Neural cell (in vitro differentiated cells): Measurements from ENCODE around the gene B3GALT6. TPM values are rescaled to one million over a fixed set of nuclear protein-coding genes. Genes with fewer than 3 reads are reported as not detected.

Source experiments
- H2AFZ ChIP-seq: fragments of 200-600, 300-800 bp; sonication (generic), shearing (Covaris generic); 2 replicates; pipeline ENCODE4 v1.6.0; 2014; ENCODE audit warnings: low read depth, mild to moderate bottlenecking, antibody characterized with exemption, low read length, moderate library complexity
- H3F3A ChIP-seq: fragments of 200-600 bp; shearing (Covaris generic); 2 replicates; pipeline ENCODE4 v1.6.1; 2016; ENCODE audit warnings: mild to moderate bottlenecking, moderate library complexity, mixed read lengths, antibody characterized with exemption, low read length; ENCODE audit not compliant: insufficient read depth, poor library complexity, severe bottlenecking
- H3K27ac ChIP-seq: fragments of 200-600, 300-800 bp; sonication (generic), shearing (Covaris generic); 2 replicates; pipeline ENCODE4 v1.5.1; 2014; ENCODE audit warnings: mild to moderate bottlenecking, low read length, moderate library complexity
- H3K27me3 ChIP-seq: fragments of 300-800, 200-600 bp; sonication (generic), shearing (Covaris generic); 2 replicates; pipeline ENCODE4 v1.6.0; 2014; ENCODE audit warnings: mild to moderate bottlenecking, low read depth, low read length, moderate library complexity; ENCODE audit not compliant: insufficient read depth
- H3K36me3 ChIP-seq: fragments of 300-800, 200-600 bp; sonication (generic), shearing (Covaris generic); 2 replicates; pipeline ENCODE4 v1.5.1; 2014; ENCODE audit warnings: mild to moderate bottlenecking, antibody characterized with exemption, low read length, moderate library complexity; ENCODE audit not compliant: insufficient read depth
- H3K4me2 ChIP-seq: fragments of 300-800, 200-600 bp; sonication (generic), shearing (Covaris generic); 2 replicates; pipeline ENCODE4 v1.6.0; 2014; ENCODE audit warnings: mild to moderate bottlenecking, low read length
- H3K4me3 ChIP-seq: fragments of 300-800, 200-600 bp; sonication (generic), shearing (Covaris generic); 2 replicates; pipeline ENCODE4 v1.5.1; 2014; ENCODE audit warnings: mild to moderate bottlenecking, low read length, moderate library complexity
- H3K79me2 ChIP-seq: fragments of 200-600 bp; shearing (Covaris generic); replicated peaks from 2 replicates; pipeline ENCODE4 v1.6.0; 2014; ENCODE audit warnings: mild to moderate bottlenecking, low read length, moderate library complexity; ENCODE audit not compliant: insufficient read depth
- H3K9ac ChIP-seq: fragments of 300-800, 200-600 bp; sonication (generic), shearing (Covaris generic); 2 replicates; pipeline ENCODE4 v1.6.1; 2016; ENCODE audit warnings: mild to moderate bottlenecking, low read length, mixed read lengths
- H3K9me2 ChIP-seq: fragments of 200-600 bp; shearing (Covaris generic); 2 replicates; pipeline ENCODE4 v1.6.1; 2016; ENCODE audit warnings: mild to moderate bottlenecking, low read length, mixed read lengths; ENCODE audit not compliant: insufficient read depth
- H3K9me3 ChIP-seq: fragments of 200-600, 300-800 bp; sonication (generic), shearing (Covaris generic); 2 replicates; pipeline ENCODE4 v1.6.1; 2016; ENCODE audit warnings: mild to moderate bottlenecking, mixed run types, low read length, moderate library complexity, mixed read lengths
- H4K20me1 ChIP-seq: fragments of 200-600 bp; shearing (Covaris generic); 2 replicates; pipeline ENCODE4 v1.6.1; 2016; ENCODE audit warnings: mild to moderate bottlenecking, mixed run types; ENCODE audit not compliant: insufficient read depth
- CTCF ChIP-seq: fragments of 450-650 bp; IDR thresholded peaks from 2 replicates; pipeline ENCODE4 v1.5.1; 2014; ENCODE audit warnings: antibody characterized with exemption, mild to moderate bottlenecking, moderate library complexity; ENCODE audit not compliant: poor library complexity, severe bottlenecking
- EP300 ChIP-seq: fragments of 450-650 bp; conservative IDR thresholded peaks from 2 replicates; pipeline ENCODE4 v1.6.1; 2014; ENCODE audit warnings: antibody characterized with exemption, mild to moderate bottlenecking, moderate library complexity; ENCODE audit not compliant: poor library complexity, severe bottlenecking
- EZH2 ChIP-seq: fragments of 200-600, 300-800 bp; shearing (Covaris generic), sonication (generic); IDR thresholded peaks from 2 replicates; pipeline ENCODE4 v1.6.1; 2014; ENCODE audit warnings: antibody characterized with exemption, low read length, borderline replicate concordance, mild to moderate bottlenecking; ENCODE audit not compliant: insufficient read depth, poor library complexity, severe bottlenecking
- MXI1 ChIP-seq: fragments of 450-650 bp; conservative IDR thresholded peaks from 2 replicates; pipeline ENCODE4 v1.6.1; 2014; ENCODE audit warnings: antibody characterized with exemption, mild to moderate bottlenecking; ENCODE audit not compliant: poor library complexity, severe bottlenecking
- POLR2AphosphoS5 ChIP-seq: IDR thresholded peaks from 2 replicates; pipeline ENCODE4 v1.6.1; 2012
- RAD21 ChIP-seq: fragments of 450-650 bp; conservative IDR thresholded peaks from 2 replicates; pipeline ENCODE4 v1.6.1; 2014; ENCODE audit warnings: antibody characterized with exemption, mild to moderate bottlenecking, moderate library complexity
- REST ChIP-seq: IDR thresholded peaks from 2 replicates; pipeline ENCODE4 v1.6.1; 2012; ENCODE audit warnings: borderline replicate concordance
- SMC3 ChIP-seq: fragments of 450-650 bp; conservative IDR thresholded peaks from 2 replicates; pipeline ENCODE4 v1.6.1; 2014; ENCODE audit warnings: antibody characterized with exemption, mild to moderate bottlenecking, moderate library complexity; ENCODE audit not compliant: poor library complexity
- TAF1 ChIP-seq: IDR thresholded peaks from 2 replicates; pipeline ENCODE4 v1.6.1; 2012; ENCODE audit warnings: low read depth
- polyA plus RNA-seq: library from polyadenylated mRNA; depleted of rRNA; stranded (reverse); fragments of >200 nt; gene quantifications from 2 replicates; pipeline ENCODE4 v1.2.3, GENCODE V29; 2014

The B3GALT6 gene
- polyA plus RNA-seq, 1 donor from 2014 or later, result 46.5 TPM

- Histone ChIP-seq H3K36me3 (no peaks in the 10 kb centered on the region), H3K9ac (no peak overlapping the region), H2AFZ (no peak overlapping the region), H3K79me2 (no peaks in the 10 kb centered on the region), H3F3A (no peaks in the 10 kb centered on the region), H4K20me1 (no peaks in the 10 kb centered on the region), H3K27me3 (no peaks in the 10 kb centered on the region), H3K9me2 (no peaks in the 10 kb centered on the region), H3K4me3 (no peak overlapping the region), H3K9me3 (no peaks in the 10 kb centered on the region), H3K4me2 (no peak overlapping the region), H3K27ac (no peak overlapping the region)
- no peak for TF ChIP-seq MXI1
- TF ChIP-seq EZH2, result no peak
- TF ChIP-seq POLR2AphosphoS5, result no peak
- TF ChIP-seq TAF1, result no peak
- TF ChIP-seq REST, result no peak
- no peak for TF ChIP-seq CTCF
- no peak for TF ChIP-seq EP300
- TF ChIP-seq RAD21, result no peak
- TF ChIP-seq SMC3, result no peak
Observed at GRCh38 chr1:1254667-1254998, 22.6 kb downstream of the B3GALT6 start.

- H2AFZ ChIP-seq, result no peak overlapping the region
- H3K4me3 ChIP-seq, result no peak overlapping the region
- no peak overlapping the region for H3K9ac ChIP-seq
- H3K27me3 ChIP-seq, result no peaks in the 10 kb centered on the region
- H3K27ac ChIP-seq, result no peak overlapping the region
- no peaks in the 10 kb centered on the region for H3F3A ChIP-seq
- no peaks in the 10 kb centered on the region for H3K9me2 ChIP-seq
- TF ChIP-seq SMC3 (no peak), CTCF (no peak), POLR2AphosphoS5 (no peak), RAD21 (no peak), EP300 (no peak)
- no peak overlapping the region for H3K4me2 ChIP-seq
- H3K36me3 ChIP-seq, result no peaks in the 10 kb centered on the region
- H4K20me1 ChIP-seq, result no peaks in the 10 kb centered on the region
- H3K9me3 ChIP-seq, result no peaks in the 10 kb centered on the region
- no peaks in the 10 kb centered on the region for H3K79me2 ChIP-seq
Observed at GRCh38 chr1:1255078-1255477, 23.0 kb downstream of the B3GALT6 start.
